SK-N-SH (cell line): ENCODE measurements around the gene MBNL1.

ENCODE experiments used
- POLR2AphosphoS5 ChIP-seq: IDR thresholded peaks from 2 replicates; pipeline ENCODE4 v1.6.1; 2012; ENCODE audit warnings: low read depth, low read length
- RAD21 ChIP-seq: IDR thresholded peaks from 2 replicates; pipeline ENCODE4 v1.6.1; 2012; ENCODE audit warnings: mild to moderate bottlenecking, low read length
- TF ChIP-seq, protein P1 (sequence below): IDR thresholded peaks from 2 replicates; pipeline ENCODE4 v1.4.0; 2012; ENCODE audit warnings: low read depth, borderline replicate concordance
- TF ChIP-seq, protein P2 (sequence below): fragments of 200-600 bp; sonication (generic); IDR thresholded peaks from 2 replicates; pipeline ENCODE4 v1.6.1; 2017; ENCODE audit warnings: antibody characterized with exemption, mild to moderate bottlenecking, moderate library complexity

DNA sequence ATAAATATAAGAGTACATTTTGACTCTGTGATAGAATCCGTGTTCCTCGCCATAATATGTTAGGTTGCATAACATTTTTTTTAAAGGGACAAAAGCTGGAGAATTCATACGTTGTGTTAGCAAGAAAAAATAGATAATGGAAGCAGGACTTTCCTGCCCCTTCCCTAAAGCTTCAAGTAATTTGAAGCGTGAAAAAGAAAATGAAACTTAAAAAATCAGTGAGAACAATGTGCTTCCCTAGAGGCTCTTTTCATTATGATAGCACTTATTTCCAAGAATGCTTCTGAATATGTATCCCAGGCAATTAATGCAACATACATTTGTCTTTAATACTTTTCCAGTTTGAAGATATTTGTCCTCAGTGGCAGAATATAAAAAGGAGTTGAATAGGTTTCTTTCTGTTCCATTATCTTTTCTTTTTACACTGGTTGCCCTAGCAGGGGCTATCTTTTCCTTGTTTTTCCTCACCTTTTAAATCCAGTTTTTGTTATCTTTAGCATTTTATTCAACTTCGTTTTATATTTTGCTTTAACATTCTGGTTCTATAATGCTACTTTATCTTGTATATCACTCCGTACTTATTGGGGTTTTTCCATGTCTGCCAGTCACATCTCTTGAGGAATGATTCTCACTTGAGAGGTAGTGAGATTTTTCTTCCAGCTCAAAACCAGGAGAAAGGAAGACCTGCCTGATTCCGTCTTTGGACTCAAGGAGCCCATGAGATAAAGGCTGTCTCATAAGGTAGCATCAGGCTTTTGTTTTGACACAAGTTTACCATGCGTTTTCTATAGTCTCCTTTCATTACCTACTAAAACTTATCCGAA is 113.8 kb downstream of the MBNL1 start:
- TF ChIP-seq, protein P1, sequence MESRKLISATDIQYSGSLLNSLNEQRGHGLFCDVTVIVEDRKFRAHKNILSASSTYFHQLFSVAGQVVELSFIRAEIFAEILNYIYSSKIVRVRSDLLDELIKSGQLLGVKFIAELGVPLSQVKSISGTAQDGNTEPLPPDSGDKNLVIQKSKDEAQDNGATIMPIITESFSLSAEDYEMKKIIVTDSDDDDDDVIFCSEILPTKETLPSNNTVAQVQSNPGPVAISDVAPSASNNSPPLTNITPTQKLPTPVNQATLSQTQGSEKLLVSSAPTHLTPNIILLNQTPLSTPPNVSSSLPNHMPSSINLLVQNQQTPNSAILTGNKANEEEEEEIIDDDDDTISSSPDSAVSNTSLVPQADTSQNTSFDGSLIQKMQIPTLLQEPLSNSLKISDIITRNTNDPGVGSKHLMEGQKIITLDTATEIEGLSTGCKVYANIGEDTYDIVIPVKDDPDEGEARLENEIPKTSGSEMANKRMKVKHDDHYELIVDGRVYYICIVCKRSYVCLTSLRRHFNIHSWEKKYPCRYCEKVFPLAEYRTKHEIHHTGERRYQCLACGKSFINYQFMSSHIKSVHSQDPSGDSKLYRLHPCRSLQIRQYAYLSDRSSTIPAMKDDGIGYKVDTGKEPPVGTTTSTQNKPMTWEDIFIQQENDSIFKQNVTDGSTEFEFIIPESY, result no peak
- TF ChIP-seq, protein P2, sequence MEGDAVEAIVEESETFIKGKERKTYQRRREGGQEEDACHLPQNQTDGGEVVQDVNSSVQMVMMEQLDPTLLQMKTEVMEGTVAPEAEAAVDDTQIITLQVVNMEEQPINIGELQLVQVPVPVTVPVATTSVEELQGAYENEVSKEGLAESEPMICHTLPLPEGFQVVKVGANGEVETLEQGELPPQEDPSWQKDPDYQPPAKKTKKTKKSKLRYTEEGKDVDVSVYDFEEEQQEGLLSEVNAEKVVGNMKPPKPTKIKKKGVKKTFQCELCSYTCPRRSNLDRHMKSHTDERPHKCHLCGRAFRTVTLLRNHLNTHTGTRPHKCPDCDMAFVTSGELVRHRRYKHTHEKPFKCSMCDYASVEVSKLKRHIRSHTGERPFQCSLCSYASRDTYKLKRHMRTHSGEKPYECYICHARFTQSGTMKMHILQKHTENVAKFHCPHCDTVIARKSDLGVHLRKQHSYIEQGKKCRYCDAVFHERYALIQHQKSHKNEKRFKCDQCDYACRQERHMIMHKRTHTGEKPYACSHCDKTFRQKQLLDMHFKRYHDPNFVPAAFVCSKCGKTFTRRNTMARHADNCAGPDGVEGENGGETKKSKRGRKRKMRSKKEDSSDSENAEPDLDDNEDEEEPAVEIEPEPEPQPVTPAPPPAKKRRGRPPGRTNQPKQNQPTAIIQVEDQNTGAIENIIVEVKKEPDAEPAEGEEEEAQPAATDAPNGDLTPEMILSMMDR, result no peak
- TF ChIP-seq RAD21, result no peak
- TF ChIP-seq POLR2AphosphoS5, result no peak
